ENCODE results near the gene VEZF1.

GRCh38 chr17:57986841-57987580, 1.0 kb downstream of the VEZF1 start:
- no peak for TF ChIP-seq CTCF (IDR thresholded peaks at IDR 0.05; ENCODE audit: insufficient read depth, low read length)
- no peak for TF ChIP-seq REST (IDR thresholded peaks at IDR 0.05; ENCODE audit: insufficient replicate concordance, low read depth)
- no peak for TF ChIP-seq POLR2AphosphoS5 (IDR thresholded peaks at IDR 0.05; ENCODE audit: low read depth)
- no peak for TF ChIP-seq GABPA (IDR thresholded peaks at IDR 0.05; ENCODE audit: low read depth)
- TF ChIP-seq SPI1 (IDR thresholded peaks at IDR 0.05; ENCODE audit: borderline replicate concordance, low read depth) = no peak
